Astrocyte of the spinal cord (primary cell): Measurements from ENCODE around the gene CDKL4.
"Not testable (repeated sequence)": the region's sequence is repeated elsewhere in the genome, so short reads cannot be mapped to it uniquely, and the experiment has no call there.

Experiments
- DNase-seq: peaks from one replicate; pipeline ENCODE4 v3.0.0; 2011; ENCODE audit warnings: low read depth, low spot score
- H3K4me3 ChIP-seq: 2 replicates; pipeline ENCODE4 v1.5.1; 2011; ENCODE audit warnings: low read depth, mild to moderate bottlenecking, low read length, moderate library complexity
- in situ Hi-C: cut with HindIII; loops from 2 replicates; pipeline ENCODE4 v1.10.0; 2017; ENCODE audit warnings: low sequenced_read_pairs
- TF ChIP-seq, protein P1 (sequence below): IDR thresholded peaks from 2 replicates; pipeline ENCODE4 v1.5.1; 2012; ENCODE audit warnings: low read depth, mild to moderate bottlenecking, low read length, inconsistent platforms

Gene CDKL4

DNA sequence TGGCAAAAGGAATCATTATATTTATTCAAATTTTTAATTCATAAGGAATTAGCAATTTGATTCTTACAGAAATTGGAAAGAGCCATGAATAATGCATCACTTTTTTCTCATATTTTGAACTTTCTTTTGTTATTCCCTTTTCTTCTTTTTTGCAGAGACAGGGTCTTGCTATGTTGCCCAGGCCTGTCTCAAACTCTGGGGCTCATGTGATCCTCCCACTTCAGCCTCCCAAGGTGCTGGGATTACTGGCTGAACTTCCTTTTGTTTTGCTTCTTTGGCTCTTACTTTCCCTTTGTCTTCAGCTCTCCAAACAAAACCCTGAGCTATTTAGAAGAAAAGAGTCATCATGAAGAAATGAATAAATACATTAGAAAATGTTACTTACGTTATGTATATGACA is 30.8 kb downstream of the CDKL4 start:
- H3K4me3 ChIP-seq = no peak overlapping the region
- in situ Hi-C loops = loop anchor here (25.0 kb wide), 1 partner anchor 151 kb away; no protein-coding TSS in a partner anchor
- no peak for DNase-seq
- TF ChIP-seq, protein P1, sequence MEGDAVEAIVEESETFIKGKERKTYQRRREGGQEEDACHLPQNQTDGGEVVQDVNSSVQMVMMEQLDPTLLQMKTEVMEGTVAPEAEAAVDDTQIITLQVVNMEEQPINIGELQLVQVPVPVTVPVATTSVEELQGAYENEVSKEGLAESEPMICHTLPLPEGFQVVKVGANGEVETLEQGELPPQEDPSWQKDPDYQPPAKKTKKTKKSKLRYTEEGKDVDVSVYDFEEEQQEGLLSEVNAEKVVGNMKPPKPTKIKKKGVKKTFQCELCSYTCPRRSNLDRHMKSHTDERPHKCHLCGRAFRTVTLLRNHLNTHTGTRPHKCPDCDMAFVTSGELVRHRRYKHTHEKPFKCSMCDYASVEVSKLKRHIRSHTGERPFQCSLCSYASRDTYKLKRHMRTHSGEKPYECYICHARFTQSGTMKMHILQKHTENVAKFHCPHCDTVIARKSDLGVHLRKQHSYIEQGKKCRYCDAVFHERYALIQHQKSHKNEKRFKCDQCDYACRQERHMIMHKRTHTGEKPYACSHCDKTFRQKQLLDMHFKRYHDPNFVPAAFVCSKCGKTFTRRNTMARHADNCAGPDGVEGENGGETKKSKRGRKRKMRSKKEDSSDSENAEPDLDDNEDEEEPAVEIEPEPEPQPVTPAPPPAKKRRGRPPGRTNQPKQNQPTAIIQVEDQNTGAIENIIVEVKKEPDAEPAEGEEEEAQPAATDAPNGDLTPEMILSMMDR = no peak

DNA sequence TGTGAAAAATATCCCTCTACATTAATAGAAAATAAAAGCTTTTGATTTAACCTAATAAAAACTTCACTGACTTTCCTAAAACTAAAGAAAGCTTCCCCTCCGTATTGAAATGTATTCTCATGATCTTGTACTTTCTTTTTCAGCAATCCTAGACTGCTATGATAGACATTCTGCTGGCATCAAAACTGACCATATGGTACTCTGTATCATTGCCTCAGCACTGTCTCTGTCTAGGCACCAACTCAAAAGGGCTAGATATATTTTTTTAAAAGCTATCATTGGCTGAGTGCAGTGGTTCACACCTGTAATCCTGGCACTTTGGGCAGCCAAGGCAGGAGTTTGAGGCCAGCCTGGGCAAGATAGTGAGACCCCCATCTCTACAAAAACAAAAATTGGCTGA is 32.9 kb downstream of the CDKL4 start:
- in situ Hi-C loops = loop anchor here (25.0 kb wide), 1 partner anchor 149 kb away; no protein-coding TSS in a partner anchor
- no peak for DNase-seq
- no peak overlapping the region for H3K4me3 ChIP-seq
- TF ChIP-seq, protein P1 = no peak

DNA sequence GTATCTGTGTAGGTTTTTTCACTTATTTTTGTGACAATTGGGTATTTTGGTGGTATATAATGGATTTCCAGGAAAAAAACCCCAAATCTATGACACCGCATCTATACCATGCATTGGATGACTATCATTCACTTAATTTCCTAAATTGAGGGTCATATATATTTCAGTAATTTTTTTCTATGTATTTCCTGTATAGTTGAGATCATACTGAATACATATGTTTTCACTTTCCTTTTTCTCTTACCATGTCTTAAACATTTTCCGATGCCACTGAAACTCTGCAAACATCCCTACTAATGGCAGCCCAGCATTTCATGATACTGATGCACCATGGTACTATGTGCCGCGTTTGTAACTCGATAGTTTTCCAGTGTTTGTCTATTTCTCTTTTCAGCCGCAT is 40.4 kb downstream of the CDKL4 start:
- H3K4me3 ChIP-seq = no peak overlapping the region
- in situ Hi-C loops = loop anchor here (25.0 kb wide), 1 partner anchor 141 kb away; no protein-coding TSS in a partner anchor
- no peak for DNase-seq
- TF ChIP-seq, protein P1 = no peak

DNA sequence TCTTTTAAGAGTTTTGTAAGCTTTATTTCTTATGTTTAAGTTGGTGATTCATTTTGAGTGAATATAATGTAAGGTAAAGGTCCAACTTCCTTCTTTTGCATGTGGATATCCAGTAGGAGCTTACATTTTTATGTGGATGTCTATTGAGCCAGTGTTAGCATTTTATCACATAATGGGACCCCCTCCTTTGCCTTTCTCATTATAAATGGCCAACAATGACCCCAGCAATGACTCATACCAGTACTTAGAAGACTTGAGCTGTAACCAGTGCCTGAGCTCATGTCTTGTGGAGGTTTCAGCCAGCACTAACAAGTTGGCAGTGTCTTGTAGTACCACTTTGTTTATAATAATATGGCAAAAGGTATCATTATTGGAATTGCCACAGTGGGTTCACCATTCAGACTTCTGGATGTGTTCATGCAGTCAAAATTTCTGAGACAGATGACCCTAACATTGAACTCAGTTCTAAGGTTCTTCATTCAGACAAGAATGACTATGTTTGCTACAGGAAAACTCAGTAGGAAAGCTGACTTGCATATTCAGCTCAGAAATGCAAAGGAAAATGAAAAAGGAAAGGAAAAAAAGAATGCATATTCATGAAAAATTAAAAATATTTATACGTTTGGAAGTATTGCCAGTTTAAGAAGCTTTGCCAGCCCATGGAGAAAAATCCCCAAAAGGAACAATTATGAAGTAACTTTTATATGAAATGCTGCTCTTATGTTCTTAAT is 41.0 kb downstream of the CDKL4 start:
- TF ChIP-seq, protein P1 = no peak
- no peak overlapping the region for H3K4me3 ChIP-seq
- DNase-seq = peak; percentile 37
- in situ Hi-C loops = loop anchor here (25.0 kb wide), 1 partner anchor 141 kb away; no protein-coding TSS in a partner anchor

DNA sequence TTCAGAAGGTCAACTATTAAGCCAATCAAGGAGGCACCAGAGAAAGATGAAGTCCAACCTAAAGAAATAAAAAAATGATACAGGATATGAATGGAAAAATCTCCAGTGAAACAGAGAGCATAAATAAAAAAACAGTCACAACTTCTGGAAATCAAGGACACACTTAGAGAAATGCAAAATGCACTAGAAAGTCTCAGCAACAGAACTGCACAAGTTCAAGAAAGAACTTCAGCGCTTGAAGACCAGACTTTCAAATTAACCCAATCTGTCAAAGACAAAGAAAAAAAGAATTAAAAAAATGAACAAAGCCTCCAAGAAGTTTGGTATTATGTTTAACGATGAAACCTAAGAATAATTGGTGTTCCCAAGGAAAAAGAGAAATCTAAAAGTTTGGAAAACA is 46.8 kb downstream of the CDKL4 start:
- in situ Hi-C loops, DNase-seq, H3K4me3 ChIP-seq: not testable (repeated sequence)

DNA sequence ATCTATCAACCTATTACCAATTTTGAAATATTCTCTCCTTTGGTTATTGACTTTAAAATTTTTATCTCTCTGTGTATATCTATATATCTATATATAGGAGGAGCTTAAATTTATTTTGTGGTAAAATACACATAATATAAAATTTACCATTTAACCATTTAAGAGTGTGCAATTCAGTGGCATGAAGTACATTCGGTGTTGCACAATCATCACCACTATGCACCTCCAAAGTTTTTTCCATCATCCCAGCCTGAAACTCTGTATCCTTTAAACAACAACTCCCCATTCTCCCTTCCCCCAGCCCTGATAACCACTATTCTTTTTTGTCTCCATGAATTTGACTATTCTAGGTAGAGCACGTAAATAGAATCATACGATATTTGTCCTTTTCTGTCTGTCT is 49.1 kb downstream of the CDKL4 start:
- TF ChIP-seq, protein P1 = no peak
- no peak for DNase-seq
- in situ Hi-C loops = no loop called here

DNA sequence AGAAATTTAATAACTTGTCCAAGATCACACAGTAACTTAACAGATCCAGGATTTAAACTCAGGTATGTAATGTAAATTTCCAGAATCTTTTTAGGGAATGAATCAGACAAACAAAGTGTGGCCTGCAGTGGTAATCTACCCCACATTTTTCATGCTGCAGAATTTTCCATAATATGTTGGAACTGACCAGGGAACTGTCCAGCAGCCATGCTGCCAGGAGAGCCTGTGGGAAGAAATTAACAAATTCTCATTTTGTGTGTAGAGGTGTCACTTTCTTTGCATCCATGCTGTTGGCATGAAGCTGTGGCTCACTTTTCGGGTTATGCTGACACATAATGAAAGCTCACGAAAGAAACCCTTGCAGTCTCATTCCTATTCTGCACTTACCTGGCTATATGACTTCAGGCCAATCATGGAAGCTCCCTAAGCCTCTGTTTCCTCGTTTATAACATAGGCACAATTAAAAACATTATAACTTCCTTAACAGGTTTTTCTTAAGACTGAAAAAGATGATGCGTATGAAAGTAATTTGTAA is 54.7 kb downstream of the CDKL4 start:
- DNase-seq = no peak
- H3K4me3 ChIP-seq = no peak overlapping the region
- in situ Hi-C loops = no loop called here
- TF ChIP-seq, protein P1 = no peak

More for the DNA sequence above, 49.1 kb downstream of the CDKL4 start:
- H3K4me3 ChIP-seq = no peak overlapping the region
